Measurements from ENCODE around the gene LRRC36.
A peak's percentile ranks its signal among the peaks of the same experiment; 100 is the strongest.
"Not testable (repeated sequence)": the region's sequence is repeated elsewhere in the genome, so short reads cannot be mapped to it uniquely, and the experiment has no call there.

Gene LRRC36

GRCh38 chr16:67403976-67404555 is 77.5 kb downstream of the LRRC36 start:
- TF ChIP-seq GATA1 (IDR thresholded peaks at IDR 0.05; ENCODE audit: low read depth, low read length): no peak
- no peak for TF ChIP-seq POLR2A (IDR thresholded peaks at IDR 0.05; ENCODE audit: low read length)
- no peak for DNase-seq

- no peak for DNase-seq
- TF ChIP-seq POLR2A (IDR thresholded peaks at IDR 0.05; ENCODE audit: low read length): no peak
- TF ChIP-seq GATA1 (IDR thresholded peaks at IDR 0.05; ENCODE audit: low read depth, low read length): no peak
Measured at GRCh38 chr16:67404740-67405226, 78.2 kb downstream of the LRRC36 start.

DNA sequence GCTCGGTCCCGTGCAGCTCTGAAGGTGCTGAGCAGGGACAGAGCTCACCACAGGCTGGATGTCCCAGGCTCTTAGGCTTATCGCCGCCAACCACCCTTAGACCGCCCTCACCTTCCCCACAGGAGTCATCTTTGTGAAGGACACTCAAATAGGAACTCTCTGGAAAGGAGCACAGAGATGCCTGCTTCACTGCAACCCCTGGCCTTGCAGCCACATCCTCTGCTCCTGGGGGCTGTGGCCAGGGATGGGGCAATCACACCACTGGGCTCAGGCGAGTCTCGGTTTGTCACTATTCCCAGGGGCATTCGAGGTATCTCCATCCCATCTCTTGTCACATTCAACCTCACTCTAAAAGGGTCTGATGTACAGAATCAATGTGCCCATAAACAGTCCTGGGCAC is 78.7 kb downstream of the LRRC36 start:
- TF ChIP-seq POLR2A (IDR thresholded peaks at IDR 0.05; ENCODE audit: low read length) (no peak), GATA1 (IDR thresholded peaks at IDR 0.05; ENCODE audit: low read depth, low read length) (no peak)
- DNase-seq: no peak

- no peak for TF ChIP-seq GATA1 (IDR thresholded peaks at IDR 0.05; ENCODE audit: low read depth, low read length)
- no peak for DNase-seq
Measured at GRCh38 chr16:67406111-67406971, 79.7 kb downstream of the LRRC36 start.

GRCh38 chr16:67407176-67407787 is 80.7 kb downstream of the LRRC36 start:
- TF ChIP-seq GATA1 (IDR thresholded peaks at IDR 0.05; ENCODE audit: low read depth, low read length): no peak
- no peak for TF ChIP-seq POLR2A (IDR thresholded peaks at IDR 0.05; ENCODE audit: low read length)
- DNase-seq: no peak

- DNase-seq: no peak
- TF ChIP-seq POLR2A (IDR thresholded peaks at IDR 0.05; ENCODE audit: low read length): no peak
- no peak for TF ChIP-seq GATA1 (IDR thresholded peaks at IDR 0.05; ENCODE audit: low read depth, low read length)
Measured at GRCh38 chr16:67407788-67408452, 81.3 kb downstream of the LRRC36 start.

DNA sequence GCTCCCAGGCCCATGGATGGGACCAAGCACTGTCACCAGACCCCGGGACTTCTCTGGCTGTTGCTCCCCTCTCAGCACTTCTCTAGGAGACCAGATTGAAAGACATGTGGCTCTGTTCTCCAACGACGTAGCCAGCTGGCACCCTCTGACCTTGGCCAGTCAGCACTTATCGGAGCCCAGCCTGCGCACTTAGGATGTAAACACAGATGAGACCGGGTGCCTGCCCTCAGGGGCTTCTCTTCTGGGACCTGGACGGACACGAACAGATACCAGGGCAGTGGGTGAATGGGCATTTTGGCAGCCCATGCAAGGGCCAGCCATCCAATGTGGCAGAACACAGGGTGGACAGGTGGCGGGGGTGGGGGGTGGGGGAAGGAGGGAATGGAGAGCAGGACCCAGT is 83.0 kb downstream of the LRRC36 start:
- no peak for TF ChIP-seq POLR2A (IDR thresholded peaks at IDR 0.05; ENCODE audit: low read length)
- DNase-seq: no peak

- TF ChIP-seq POLR2A (IDR thresholded peaks at IDR 0.05; ENCODE audit: low read length) (no peak), GATA1 (IDR thresholded peaks at IDR 0.05; ENCODE audit: low read depth, low read length) (no peak)
- no peak for DNase-seq
Measured at GRCh38 chr16:67411339-67411738, 84.7 kb downstream of the LRRC36 start.

- no peak for TF ChIP-seq GATA1 (IDR thresholded peaks at IDR 0.05; ENCODE audit: low read depth, low read length)
- TF ChIP-seq POLR2A (IDR thresholded peaks at IDR 0.05; ENCODE audit: low read length): no peak
- DNase-seq: no peak
Measured at GRCh38 chr16:67412294-67412693, 85.7 kb downstream of the LRRC36 start.

- DNase-seq: no peak
- TF ChIP-seq POLR2A (IDR thresholded peaks at IDR 0.05; ENCODE audit: low read length): no peak
- TF ChIP-seq GATA1 (IDR thresholded peaks at IDR 0.05; ENCODE audit: low read depth, low read length): no peak
Measured at GRCh38 chr16:67413978-67414911, 87.6 kb downstream of the LRRC36 start.

DNA sequence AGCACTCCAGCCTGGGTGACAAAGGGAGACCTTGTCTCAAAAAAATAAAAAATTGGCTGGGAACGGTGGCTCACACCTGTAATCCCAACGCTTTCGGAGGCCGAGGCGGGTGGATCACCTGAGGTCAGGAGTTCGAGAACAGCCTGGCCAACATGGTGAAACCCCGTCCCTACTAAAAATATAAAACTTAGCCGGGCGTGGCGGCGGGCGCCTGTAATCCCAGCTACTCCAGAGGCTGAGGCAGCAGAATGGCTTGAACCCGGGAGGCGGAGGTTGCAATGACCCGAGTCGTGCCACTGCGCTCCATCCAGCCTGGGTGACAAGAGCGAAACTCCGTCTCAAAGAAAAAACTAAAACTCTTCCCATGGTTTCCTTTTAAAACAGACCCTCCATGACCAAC is 88.8 kb downstream of the LRRC36 start:
- DNase-seq: not testable (repeated sequence)

DNA sequence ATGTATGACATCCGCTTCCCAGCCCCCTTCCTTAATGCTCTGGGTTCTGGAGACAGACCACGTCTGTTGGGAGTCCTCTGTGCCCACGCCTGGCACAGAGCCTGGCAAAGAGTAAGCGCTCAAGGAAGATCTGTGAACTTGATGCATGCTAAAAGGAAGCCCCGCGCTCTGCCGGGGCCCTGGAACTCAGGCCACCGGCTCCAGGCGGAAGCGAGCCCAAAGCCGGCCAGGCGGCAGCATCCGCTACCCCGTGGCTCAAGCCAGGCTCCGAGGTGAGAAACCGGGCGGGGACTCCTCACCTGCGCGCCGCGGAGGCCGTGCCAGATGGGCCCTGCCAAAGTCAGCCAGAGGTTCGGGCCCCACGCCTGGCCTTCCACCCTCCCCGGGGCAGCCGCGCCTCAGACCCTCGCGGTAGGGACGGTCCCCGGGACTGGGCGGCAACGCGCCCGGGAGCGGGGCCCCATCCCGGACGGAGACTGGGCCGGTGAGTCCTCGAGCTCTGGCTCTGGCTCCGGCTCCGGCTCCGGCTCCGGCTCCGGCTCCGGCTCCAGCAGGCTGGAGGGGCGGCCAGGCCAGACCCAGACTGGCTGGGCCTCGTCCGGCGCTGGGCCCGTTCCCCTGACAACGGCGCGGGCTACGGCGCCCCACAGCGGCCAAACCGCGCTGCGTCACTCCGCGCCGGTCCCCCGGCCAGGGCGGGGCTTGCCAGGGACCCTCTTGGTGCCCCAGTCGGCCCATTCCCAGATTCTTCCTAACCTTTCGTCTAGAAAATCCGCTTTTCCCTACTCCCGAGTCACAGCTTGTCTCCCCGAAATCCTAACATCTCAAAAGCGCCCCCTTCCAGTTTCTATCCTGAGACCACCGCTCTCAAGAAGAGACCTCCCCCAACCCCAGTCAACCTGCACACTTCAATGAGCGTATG is 89.5 kb downstream of the LRRC36 start, which contains the start of gene ZDHHC1:
Gene ZDHHC1 (minus strand): TSS at position 606 of the 922 bp plus-strand sequence. CDS start 8,702 bp downstream, outside the sequence.
- no peak for TF ChIP-seq GATA1 (IDR thresholded peaks at IDR 0.05; ENCODE audit: low read depth, low read length)
- no peak for TF ChIP-seq POLR2A (IDR thresholded peaks at IDR 0.05; ENCODE audit: low read length)
- peak; percentile 58 to 64 for DNase-seq
